Osteocyte (in vitro differentiated cells): ENCODE measurements around the gene KCTD5. TPM values are rescaled to one million over a fixed set of nuclear protein-coding genes. Genes with fewer than 3 reads are reported as not detected.
"Not testable (repeated sequence)": the region's sequence is repeated elsewhere in the genome, so short reads cannot be mapped to it uniquely, and the experiment has no call there.

Experiments used
- DNase-seq: peaks from one replicate; pipeline ENCODE4 v3.0.0; 2021; ENCODE audit warnings: mixed read lengths; ENCODE audit not compliant: unreplicated experiment; ENCODE audit errors: extremely low spot score
- H3K27ac Mint-ChIP-seq: one replicate; pipeline ENCODE4 v1.8.0; 2021; ENCODE audit warnings: mild to moderate bottlenecking, mixed read lengths; ENCODE audit not compliant: unreplicated experiment
- H3K27me3 Mint-ChIP-seq: one replicate; pipeline ENCODE4 v1.8.0; 2021; ENCODE audit warnings: mixed read lengths; ENCODE audit not compliant: unreplicated experiment
- H3K36me3 Mint-ChIP-seq: one replicate; pipeline ENCODE4 v1.8.0; 2021; ENCODE audit warnings: mixed read lengths; ENCODE audit not compliant: unreplicated experiment
- H3K4me1 Mint-ChIP-seq: one replicate; pipeline ENCODE4 v1.8.0; 2021; ENCODE audit warnings: mixed read lengths; ENCODE audit not compliant: unreplicated experiment
- H3K4me3 Mint-ChIP-seq: one replicate; pipeline ENCODE4 v1.8.0; 2021; ENCODE audit warnings: mild to moderate bottlenecking, moderate library complexity, mixed read lengths; ENCODE audit not compliant: unreplicated experiment
- H3K9me3 Mint-ChIP-seq: one replicate; pipeline ENCODE4 v1.8.0; 2021; ENCODE audit warnings: mixed read lengths; ENCODE audit not compliant: unreplicated experiment
- CTCF ChIP-seq: fragments of 200-600 bp; sonication (generic); IDR thresholded peaks from 2 replicates; pipeline ENCODE4 v1.5.0; 2021; ENCODE audit warnings: antibody characterized with exemption, mild to moderate bottlenecking, moderate library complexity
- total RNA-seq: library from RNA; stranded (reverse); gene quantifications from 2 replicates; pipeline ENCODE4 v1.2.1, GENCODE V29; 2021

The KCTD5 gene
- total RNA-seq, 1 donor from 2014 or later = 28.0 TPM

GRCh38 chr16:2673066-2673999 lies 9.0 kb upstream of the KCTD5 start:
- Mint-ChIP-seq H3K9me3 (no peaks in the 10 kb centered on the region), H3K36me3 (peaks cover 5% of the 10 kb centered on the region), H3K4me1 (peaks cover 25% of the 10 kb centered on the region), H3K4me3 (peak overlapping the region; percentile 76), H3K27ac (peak overlapping the region; percentile 66), H3K27me3 (no peaks in the 10 kb centered on the region)
- no peak for TF ChIP-seq CTCF
- DNase-seq = peak; percentile 99

- no peak overlapping the region for H3K27ac Mint-ChIP-seq
- no peak for TF ChIP-seq CTCF
- H3K36me3 Mint-ChIP-seq = no peaks in the 10 kb centered on the region
- no peaks in the 10 kb centered on the region for H3K27me3 Mint-ChIP-seq
- H3K9me3 Mint-ChIP-seq = no peaks in the 10 kb centered on the region
- H3K4me1 Mint-ChIP-seq = peaks cover 18% of the 10 kb centered on the region
- DNase-seq = no peak
- H3K4me3 Mint-ChIP-seq = no peak overlapping the region
These were observed 7.3 kb upstream of the KCTD5 start for GRCh38 chr16:2675021-2675420.

GRCh38 chr16:2675714-2676113 lies 6.6 kb upstream of the KCTD5 start:
- Mint-ChIP-seq H3K27ac (no peak overlapping the region), H3K4me3 (no peak overlapping the region), H3K4me1 (peaks cover 16% of the 10 kb centered on the region), H3K36me3 (no peaks in the 10 kb centered on the region), H3K9me3 (no peaks in the 10 kb centered on the region), H3K27me3 (no peaks in the 10 kb centered on the region)
- DNase-seq = no peak
- no peak for TF ChIP-seq CTCF

- not testable (repeated sequence) for DNase-seq, H3K4me3 Mint-ChIP-seq, H3K36me3 Mint-ChIP-seq, H3K27me3 Mint-ChIP-seq, H3K9me3 Mint-ChIP-seq, H3K27ac Mint-ChIP-seq
- peaks cover 22% of the 10 kb centered on the region for H3K4me1 Mint-ChIP-seq
These were observed 5.4 kb upstream of the KCTD5 start for GRCh38 chr16:2676937-2677336.

- DNase-seq, H3K36me3 Mint-ChIP-seq, H3K9me3 Mint-ChIP-seq, H3K27me3 Mint-ChIP-seq, H3K27ac Mint-ChIP-seq, H3K4me3 Mint-ChIP-seq: not testable (repeated sequence)
- peaks cover 21% of the 10 kb centered on the region for H3K4me1 Mint-ChIP-seq
These were observed 3.9 kb upstream of the KCTD5 start for GRCh38 chr16:2678206-2678965.

GRCh38 chr16:2679902-2680301 lies 2.4 kb upstream of the KCTD5 start:
- not testable (repeated sequence) for H3K27ac Mint-ChIP-seq, H3K9me3 Mint-ChIP-seq, H3K36me3 Mint-ChIP-seq, DNase-seq, H3K4me3 Mint-ChIP-seq, H3K27me3 Mint-ChIP-seq
- peaks cover 20% of the 10 kb centered on the region for H3K4me1 Mint-ChIP-seq

- not testable (repeated sequence) for H3K9me3 Mint-ChIP-seq, H3K4me3 Mint-ChIP-seq, H3K27me3 Mint-ChIP-seq, H3K36me3 Mint-ChIP-seq, DNase-seq
- H3K27ac Mint-ChIP-seq = peak overlapping the region; percentile 34
- H3K4me1 Mint-ChIP-seq = peaks cover 20% of the 10 kb centered on the region
These were observed 2.0 kb upstream of the KCTD5 start for GRCh38 chr16:2680360-2680759.

- H3K36me3 Mint-ChIP-seq, H3K9me3 Mint-ChIP-seq, H3K27me3 Mint-ChIP-seq, DNase-seq: not testable (repeated sequence)
- Mint-ChIP-seq H3K4me3 (peak overlapping the region; percentile 99), H3K4me1 (peaks cover 20% of the 10 kb centered on the region), H3K27ac (peak overlapping the region; percentile 62)
These were observed 718 bp downstream of the KCTD5 start for GRCh38 chr16:2683041-2683440.

GRCh38 chr16:2686075-2686474 lies 3.8 kb downstream of the KCTD5 start:
- peaks cover 17% of the 10 kb centered on the region for H3K4me1 Mint-ChIP-seq
- not testable (repeated sequence) for H3K9me3 Mint-ChIP-seq, H3K27ac Mint-ChIP-seq, DNase-seq, H3K36me3 Mint-ChIP-seq, H3K4me3 Mint-ChIP-seq, H3K27me3 Mint-ChIP-seq
